ENCODE data around the gene DMKN. TPM values are rescaled to one million over a fixed set of nuclear protein-coding genes. Genes with fewer than 3 reads are reported as not detected.
A peak's percentile ranks its signal among the peaks of the same experiment; 100 is the strongest.

The DMKN gene
- polyA plus RNA-seq, 3 donors = not detected

GRCh38 chr19:35490364-35490763 lies 23.1 kb downstream of the DMKN start, which contains the start of gene KRTDAP:
TSS of gene KRTDAP (minus strand) at chr19:35490464. CDS start at chr19:35490442, 22 bp downstream.
- peaks cover 0 to 4% of the 10 kb centered on the region in 2 donors for H3K4me1 ChIP-seq (ENCODE audit: control insufficient read depth in 1 of 2, insufficient read depth in 2 of 2, low read length in 2 of 2)
- no peaks in the 10 kb centered on the region for H3K36me3 ChIP-seq (replicated peaks in 1 of 2; ENCODE audit: control insufficient read depth in 1 of 2, insufficient read depth in 2 of 2, low read length in 2 of 2)
- H3K9ac ChIP-seq (ENCODE audit: insufficient read depth, low read length, poor library complexity, severe bottlenecking) = no peak within 1 kb of the TSS
- intact Hi-C loops (cut with micrococcal nuclease) = loop anchor here in 1 of 2 donors (10.0 kb wide), 1 partner anchor 136 kb away; the partner anchor contains the start of gene FFAR3
- 62% methylated on average over 4 of the region's 9 CpGs for WGBS (ENCODE audit: insufficient coverage)
- Mint-ChIP-seq H3K9me3 (peaks cover 0 to 2% (median 0%) of the 10 kb centered on the region in 7 donors), H3K27me3 (ENCODE audit: low read depth in 3 of 3) (peaks cover 19 to 21% (median 21%) of the 10 kb centered on the region in 3 donors), H3K4me3 (peak within 1 kb of the TSS in 1 of 2 donors; percentile 36), H3K4me1 (peaks cover 5% of the 10 kb centered on the region), H3K36me3 (no peaks in the 10 kb centered on the region), H3K27ac (peak within 1 kb of the TSS in 2 of 7 donors; percentile 7 to 60)
- TF ChIP-seq CTCF (IDR thresholded peaks at IDR 0.05) = no peak
- peaks cover 0 to 7% of the 10 kb centered on the region in 2 donors for H3K27me3 ChIP-seq (ENCODE audit: control insufficient read depth in 2 of 2, insufficient read depth in 2 of 2, low read length in 2 of 2)
- H3K9me3 ChIP-seq (replicated peaks in 1 of 2; ENCODE audit: control insufficient read depth in 1 of 2, insufficient read depth in 1 of 2, low read length in 2 of 2) = no peaks in the 10 kb centered on the region
- no peak within 1 kb of the TSS for H3K4me3 ChIP-seq (replicated peaks in 1 of 3; ENCODE audit: low read depth in 2 of 3, low read length in 3 of 3)
- no peak for DNase-seq
- H2AFZ ChIP-seq (ENCODE audit: insufficient read depth, low read depth, low read length, poor library complexity, severe bottlenecking) = no peak within 1 kb of the TSS
- H3K4me2 ChIP-seq (replicated peaks; ENCODE audit: extremely low read depth, low read length, poor library complexity, severe bottlenecking) = no peak within 1 kb of the TSS
- H4K20me1 ChIP-seq (ENCODE audit: insufficient read depth, low read length) = no peaks in the 10 kb centered on the region
- H3K27ac ChIP-seq (ENCODE audit: low read depth in 1 of 2, low read length in 2 of 2) = no peak within 1 kb of the TSS
- H3K79me2 ChIP-seq (ENCODE audit: insufficient read depth, low read length) = no peaks in the 10 kb centered on the region

GRCh38 chr19:35488677-35489076 lies 24.8 kb downstream of the DMKN start:
- intact Hi-C loops (cut with micrococcal nuclease) = no loop called here
- Mint-ChIP-seq H3K27ac (no peak overlapping the region), H3K4me3 (no peak overlapping the region), H3K4me1 (no peaks in the 10 kb centered on the region), H3K9me3 (no peaks in the 10 kb centered on the region), H3K27me3 (ENCODE audit: low read depth in 3 of 3) (peaks cover 20 to 26% (median 22%) of the 10 kb centered on the region in 3 donors), H3K36me3 (no peaks in the 10 kb centered on the region)
- Histone ChIP-seq H2AFZ (ENCODE audit: insufficient read depth, low read depth, low read length, poor library complexity, severe bottlenecking) (no peak overlapping the region), H3K4me2 (replicated peaks; ENCODE audit: extremely low read depth, low read length, poor library complexity, severe bottlenecking) (no peak overlapping the region), H3K79me2 (ENCODE audit: insufficient read depth, low read length) (no peaks in the 10 kb centered on the region), H3K4me3 (replicated peaks in 1 of 3; ENCODE audit: low read depth in 2 of 3, low read length in 3 of 3) (no peak overlapping the region), H3K9me3 (replicated peaks in 1 of 2; ENCODE audit: control insufficient read depth in 1 of 2, insufficient read depth in 1 of 2, low read length in 2 of 2) (no peaks in the 10 kb centered on the region), H4K20me1 (ENCODE audit: insufficient read depth, low read length) (no peaks in the 10 kb centered on the region), H3K36me3 (replicated peaks in 1 of 2; ENCODE audit: control insufficient read depth in 1 of 2, insufficient read depth in 2 of 2, low read length in 2 of 2) (no peaks in the 10 kb centered on the region), H3K9ac (ENCODE audit: insufficient read depth, low read length, poor library complexity, severe bottlenecking) (no peak overlapping the region), H3K27ac (ENCODE audit: low read depth in 1 of 2, low read length in 2 of 2) (no peak overlapping the region), H3K4me1 (ENCODE audit: control insufficient read depth in 1 of 2, insufficient read depth in 2 of 2, low read length in 2 of 2) (no peaks in the 10 kb centered on the region), H3K27me3 (ENCODE audit: control insufficient read depth in 2 of 2, insufficient read depth in 2 of 2, low read length in 2 of 2) (peaks cover 0 to 7% of the 10 kb centered on the region in 2 donors)
- WGBS (ENCODE audit: insufficient coverage) = 88% methylated on average over 9 of the region's 16 CpGs
- TF ChIP-seq CTCF (IDR thresholded peaks at IDR 0.05) = no peak
- no peak for DNase-seq
